ACC112 (cell line): Measurements from ENCODE around the gene CRYZL1.

Source experiments
- H2AFZ ChIP-seq: fragments of 200-600 bp; sonication (generic); one replicate; pipeline ENCODE4 v1.6.0; 2017; ENCODE audit warnings: antibody characterized with exemption, low read length; ENCODE audit not compliant: unreplicated experiment
- H3K27ac ChIP-seq: fragments of 200-600 bp; sonication (generic); 2 replicates; pipeline ENCODE4 v1.5.1; 2014; ENCODE audit warnings: low read depth, mild to moderate bottlenecking, antibody characterized with exemption, low read length, moderate library complexity
- H3K27me3 ChIP-seq: fragments of 200-600 bp; sonication (generic); 2 replicates; pipeline ENCODE4 v1.6.1; 2014; ENCODE audit warnings: mild to moderate bottlenecking, antibody characterized with exemption, low read length, moderate library complexity, mixed read lengths; ENCODE audit not compliant: insufficient read depth
- H3K36me3 ChIP-seq: fragments of 200-600 bp; sonication (generic); 2 replicates; pipeline ENCODE4 v1.6.1; 2016; ENCODE audit warnings: mild to moderate bottlenecking, antibody characterized with exemption, low read length, moderate library complexity, mixed read lengths; ENCODE audit not compliant: insufficient read depth
- H3K4me1 ChIP-seq: fragments of 200-600 bp; sonication (generic); one replicate; pipeline ENCODE4 v1.6.1; 2016; ENCODE audit warnings: low read length, mixed read lengths; ENCODE audit not compliant: insufficient read depth, unreplicated experiment, control insufficient read depth
- H3K4me3 ChIP-seq: fragments of 200-600 bp; sonication (generic); 2 replicates; pipeline ENCODE4 v1.5.1; 2014; ENCODE audit warnings: mild to moderate bottlenecking, low read depth, low read length
- H3K79me2 ChIP-seq: fragments of 200-600 bp; sonication (generic); one replicate; pipeline ENCODE4 v1.6.0; 2016; ENCODE audit warnings: low read length; ENCODE audit not compliant: control insufficient read depth, unreplicated experiment, insufficient read depth

CRYZL1 gene

DNA sequence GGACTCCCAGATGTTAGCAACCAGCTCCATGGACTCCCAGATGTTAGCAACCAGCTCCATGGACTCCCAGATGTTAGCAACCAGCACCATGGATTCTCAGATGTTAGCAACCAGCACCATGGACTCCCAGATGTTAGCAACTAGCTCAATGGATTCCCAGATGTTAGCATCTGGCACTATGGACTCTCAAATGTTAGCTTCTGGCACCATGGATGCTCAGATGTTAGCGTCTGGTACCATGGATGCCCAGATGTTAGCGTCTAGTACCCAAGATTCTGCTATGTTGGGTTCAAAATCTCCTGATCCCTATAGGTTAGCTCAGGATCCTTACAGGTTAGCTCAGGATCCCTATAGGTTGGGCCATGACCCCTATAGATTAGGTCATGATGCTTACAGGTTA lies 89.9 kb downstream of the CRYZL1 start:
- peaks cover 86% of the 10 kb centered on the region for H3K36me3 ChIP-seq
- no peaks in the 10 kb centered on the region for H3K27me3 ChIP-seq
- no peak overlapping the region for H2AFZ ChIP-seq
- H3K79me2 ChIP-seq: peaks cover 96% of the 10 kb centered on the region
- no peaks in the 10 kb centered on the region for H3K4me1 ChIP-seq
- H3K4me3 ChIP-seq: no peak overlapping the region
- no peak overlapping the region for H3K27ac ChIP-seq

DNA sequence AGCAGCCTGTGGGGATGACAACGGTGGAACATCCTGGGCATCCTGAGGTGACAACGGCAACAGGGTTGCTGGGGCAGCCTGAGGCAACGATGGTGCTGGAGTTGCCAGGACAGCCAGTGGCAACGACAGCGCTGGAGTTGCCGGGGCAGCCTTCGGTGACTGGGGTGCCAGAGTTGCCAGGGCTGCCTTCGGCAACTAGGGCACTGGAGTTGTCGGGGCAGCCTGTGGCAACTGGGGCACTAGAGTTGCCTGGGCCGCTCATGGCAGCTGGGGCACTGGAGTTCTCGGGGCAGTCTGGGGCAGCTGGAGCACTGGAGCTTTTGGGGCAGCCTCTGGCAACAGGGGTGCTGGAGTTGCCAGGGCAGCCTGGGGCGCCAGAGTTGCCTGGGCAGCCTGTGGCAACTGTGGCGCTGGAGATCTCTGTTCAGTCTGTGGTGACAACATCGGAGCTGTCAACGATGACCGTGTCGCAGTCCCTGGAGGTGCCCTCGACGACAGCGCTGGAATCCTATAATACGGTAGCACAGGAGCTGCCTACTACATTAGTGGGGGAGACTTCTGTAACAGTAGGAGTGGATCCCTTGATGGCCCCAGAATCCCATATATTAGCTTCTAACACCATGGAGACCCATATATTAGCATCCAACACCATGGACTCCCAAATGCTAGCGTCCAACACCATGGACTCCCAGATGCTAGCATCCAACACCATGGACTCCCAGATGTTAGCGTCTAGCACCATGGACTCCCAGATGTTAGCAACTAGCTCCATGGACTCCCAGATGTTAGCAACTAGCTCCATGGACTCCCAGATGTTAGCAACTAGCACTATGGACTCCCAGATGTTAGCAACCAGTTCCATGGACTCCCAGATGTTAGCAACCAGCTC lies 90.5 kb downstream of the CRYZL1 start:
- no peak overlapping the region for H3K27ac ChIP-seq
- no peaks in the 10 kb centered on the region for H3K4me1 ChIP-seq
- peaks cover 84% of the 10 kb centered on the region for H3K36me3 ChIP-seq
- no peaks in the 10 kb centered on the region for H3K27me3 ChIP-seq
- H2AFZ ChIP-seq: no peak overlapping the region
- H3K79me2 ChIP-seq: peaks cover 98% of the 10 kb centered on the region
- no peak overlapping the region for H3K4me3 ChIP-seq

DNA sequence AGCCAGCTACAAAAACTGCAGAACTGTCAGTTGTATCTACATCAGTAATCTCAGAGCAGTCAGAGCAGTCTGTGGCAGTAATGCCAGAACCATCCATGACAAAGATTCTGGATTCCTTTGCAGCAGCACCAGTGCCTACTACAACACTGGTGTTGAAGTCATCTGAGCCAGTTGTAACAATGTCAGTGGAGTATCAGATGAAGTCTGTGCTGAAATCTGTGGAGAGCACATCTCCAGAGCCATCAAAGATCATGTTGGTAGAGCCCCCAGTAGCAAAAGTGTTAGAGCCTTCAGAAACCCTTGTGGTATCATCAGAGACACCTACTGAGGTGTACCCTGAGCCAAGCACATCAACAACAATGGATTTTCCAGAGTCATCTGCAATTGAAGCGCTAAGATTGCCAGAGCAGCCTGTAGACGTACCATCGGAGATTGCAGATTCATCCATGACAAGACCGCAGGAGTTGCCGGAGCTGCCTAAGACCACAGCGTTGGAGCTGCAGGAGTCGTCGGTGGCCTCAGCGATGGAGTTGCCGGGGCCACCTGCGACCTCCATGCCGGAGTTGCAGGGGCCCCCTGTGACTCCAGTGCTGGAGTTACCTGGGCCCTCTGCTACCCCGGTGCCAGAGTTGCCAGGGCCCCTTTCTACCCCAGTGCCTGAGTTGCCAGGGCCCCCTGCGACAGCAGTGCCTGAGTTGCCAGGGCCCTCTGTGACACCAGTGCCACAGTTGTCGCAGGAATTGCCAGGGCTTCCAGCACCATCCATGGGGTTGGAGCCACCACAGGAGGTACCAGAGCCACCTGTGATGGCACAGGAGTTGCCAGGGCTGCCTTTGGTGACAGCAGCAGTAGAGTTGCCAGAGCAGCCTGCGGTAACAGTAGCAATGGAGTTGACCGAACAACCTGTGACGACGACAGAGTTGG lies 91.4 kb downstream of the CRYZL1 start:
- Histone ChIP-seq H3K79me2 (peaks cover 98% of the 10 kb centered on the region), H3K4me3 (no peak overlapping the region), H2AFZ (no peak overlapping the region), H3K36me3 (peaks cover 75% of the 10 kb centered on the region), H3K4me1 (peaks cover 8% of the 10 kb centered on the region), H3K27ac (no peak overlapping the region), H3K27me3 (no peaks in the 10 kb centered on the region)

- peaks cover 88% of the 10 kb centered on the region for H3K79me2 ChIP-seq
- H3K4me1 ChIP-seq: peaks cover 8% of the 10 kb centered on the region
- no peak overlapping the region for H2AFZ ChIP-seq
- no peaks in the 10 kb centered on the region for H3K27me3 ChIP-seq
- peaks cover 37% of the 10 kb centered on the region for H3K36me3 ChIP-seq
- H3K27ac ChIP-seq: no peak overlapping the region
- H3K4me3 ChIP-seq: peak overlapping the region; percentile 93
Measured at GRCh38 chr21:33546086-33546485, 95.5 kb downstream of the CRYZL1 start.

GRCh38 chr21:33544451-33545195 lies 96.9 kb downstream of the CRYZL1 start:
- Histone ChIP-seq H2AFZ (no peak overlapping the region), H3K4me1 (peaks cover 19% of the 10 kb centered on the region), H3K36me3 (peaks cover 22% of the 10 kb centered on the region), H3K4me3 (peak overlapping the region; percentile 93), H3K79me2 (peaks cover 87% of the 10 kb centered on the region), H3K27ac (no peak overlapping the region), H3K27me3 (no peaks in the 10 kb centered on the region)

GRCh38 chr21:33543505-33544129 lies 97.9 kb downstream of the CRYZL1 start:
- Histone ChIP-seq H3K27ac (peak overlapping the region; percentile 95), H3K36me3 (peaks cover 16% of the 10 kb centered on the region), H2AFZ (no peak overlapping the region), H3K27me3 (no peaks in the 10 kb centered on the region), H3K79me2 (peaks cover 85% of the 10 kb centered on the region), H3K4me3 (peak overlapping the region; percentile 93), H3K4me1 (peaks cover 23% of the 10 kb centered on the region)

- Histone ChIP-seq H2AFZ (peak within 1 kb of the TSS; percentile 19), H3K79me2 (peaks cover 81% of the 10 kb centered on the region), H3K4me3 (peak within 1 kb of the TSS; percentile 93), H3K27me3 (no peaks in the 10 kb centered on the region), H3K4me1 (peaks cover 23% of the 10 kb centered on the region), H3K36me3 (peaks cover 15% of the 10 kb centered on the region), H3K27ac (peak within 1 kb of the TSS; percentile 95)
Measured at GRCh38 chr21:33542640-33543504, 98.7 kb downstream of the CRYZL1 start, which contains the start of gene SON. Gene SON, plus strand, starts transcription at chr21:33543038. Its CDS starts 55 bp downstream, at chr21:33543093.

DNA sequence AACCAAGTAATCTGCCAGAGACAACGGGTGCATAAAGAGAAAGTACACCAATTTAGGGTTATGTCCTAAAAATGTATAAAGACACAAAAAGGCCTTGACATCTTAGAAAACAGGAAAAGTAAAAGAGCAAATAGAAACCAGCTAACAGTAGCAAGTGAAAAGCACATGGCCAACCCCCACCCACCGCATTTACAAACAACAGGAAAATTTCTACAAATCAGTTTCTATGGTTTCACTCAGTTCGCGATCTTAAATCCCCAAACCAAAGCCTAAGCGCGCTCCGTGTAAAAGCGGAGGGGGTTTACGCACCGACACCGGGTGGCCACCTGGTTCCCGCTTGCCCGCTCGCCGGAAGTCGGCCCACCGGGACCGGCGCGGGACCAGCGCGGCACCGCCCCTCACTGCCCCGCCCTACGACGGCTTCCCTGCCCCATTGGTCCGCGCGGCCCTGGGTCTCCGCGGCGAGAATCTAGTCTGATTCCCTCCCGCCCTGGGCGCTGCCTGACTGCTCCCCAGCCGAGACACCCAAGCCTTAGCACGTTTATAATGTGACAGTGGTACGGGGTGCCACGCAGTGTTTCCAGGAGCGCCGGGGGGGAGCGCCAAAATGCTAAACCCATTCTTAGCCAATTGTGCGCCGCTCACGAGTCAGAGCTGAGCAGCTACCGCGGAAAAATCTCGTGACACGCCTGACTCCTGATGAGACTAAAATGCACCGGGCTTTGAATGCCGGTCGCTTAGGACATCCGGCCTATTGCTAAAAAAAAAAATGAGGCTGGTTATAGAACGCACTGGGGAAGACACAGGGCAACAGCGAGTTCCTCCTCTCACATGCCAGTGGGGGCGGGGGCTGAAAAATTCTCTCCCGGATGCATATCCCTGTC lies 99.5 kb downstream of the CRYZL1 start, which contains the start of gene GART:
TSS of gene GART (minus strand) at position 362 of the 884 bp plus-strand sequence. CDS start 2,802 bp downstream, outside the sequence.
- peak within 1 kb of the TSS; percentile 19 for H2AFZ ChIP-seq
- peak within 1 kb of the TSS; percentile 95 for H3K27ac ChIP-seq
- H3K36me3 ChIP-seq: peaks cover 16% of the 10 kb centered on the region

More for the DNA sequence above, 99.5 kb downstream of the CRYZL1 start, which contains the start of gene GART:
- peaks cover 23% of the 10 kb centered on the region for H3K4me1 ChIP-seq
- H3K4me3 ChIP-seq: peak within 1 kb of the TSS; percentile 93
- H3K27me3 ChIP-seq: no peaks in the 10 kb centered on the region
- H3K79me2 ChIP-seq: peaks cover 76% of the 10 kb centered on the region
